Measurements from ENCODE around the gene TYR.
"Not testable (repeated sequence)": the region's sequence is repeated elsewhere in the genome, so short reads cannot be mapped to it uniquely, and the experiment has no call there.

TYR gene

GRCh38 chr11:89295023-89295422 is 117.3 kb downstream of the TYR start:
- not testable (repeated sequence) for H3K4me1 Mint-ChIP-seq (ENCODE audit: low read depth); H3K9me3 Mint-ChIP-seq (ENCODE audit: low read depth); H3K27me3 Mint-ChIP-seq; H3K36me3 Mint-ChIP-seq; H3K27ac Mint-ChIP-seq; H3K4me3 Mint-ChIP-seq

GRCh38 chr11:89303029-89303428 is 125.4 kb downstream of the TYR start:
- not testable (repeated sequence) for H3K27me3 Mint-ChIP-seq; H3K27ac Mint-ChIP-seq; H3K36me3 Mint-ChIP-seq; H3K9me3 Mint-ChIP-seq (ENCODE audit: low read depth); H3K4me1 Mint-ChIP-seq (ENCODE audit: low read depth); H3K4me3 Mint-ChIP-seq

- H3K27me3 Mint-ChIP-seq; H3K4me1 Mint-ChIP-seq (ENCODE audit: low read depth); H3K4me3 Mint-ChIP-seq; H3K27ac Mint-ChIP-seq; H3K9me3 Mint-ChIP-seq (ENCODE audit: low read depth); H3K36me3 Mint-ChIP-seq: not testable (repeated sequence)
These were observed 130.6 kb downstream of the TYR start for GRCh38 chr11:89308272-89308671.

- H3K9me3 Mint-ChIP-seq (ENCODE audit: low read depth); H3K4me3 Mint-ChIP-seq; H3K36me3 Mint-ChIP-seq; H3K27me3 Mint-ChIP-seq; H3K27ac Mint-ChIP-seq; H3K4me1 Mint-ChIP-seq (ENCODE audit: low read depth): not testable (repeated sequence)
These were observed 131.8 kb downstream of the TYR start for GRCh38 chr11:89309321-89309985.

GRCh38 chr11:89310607-89311006 is 132.9 kb downstream of the TYR start:
- not testable (repeated sequence) for H3K27ac Mint-ChIP-seq; H3K9me3 Mint-ChIP-seq (ENCODE audit: low read depth); H3K36me3 Mint-ChIP-seq; H3K4me1 Mint-ChIP-seq (ENCODE audit: low read depth); H3K4me3 Mint-ChIP-seq; H3K27me3 Mint-ChIP-seq

- Mint-ChIP-seq H3K4me3 (no peak overlapping the region), H3K27me3 (no peaks in the 10 kb centered on the region), H3K4me1 (ENCODE audit: low read depth) (no peaks in the 10 kb centered on the region), H3K27ac (no peak overlapping the region), H3K9me3 (ENCODE audit: low read depth) (no peaks in the 10 kb centered on the region), H3K36me3 (no peaks in the 10 kb centered on the region)
These were observed 143.7 kb downstream of the TYR start for GRCh38 chr11:89321401-89321800.

GRCh38 chr11:89327885-89328284 is 150.2 kb downstream of the TYR start:
- Mint-ChIP-seq H3K27ac (no peak overlapping the region), H3K4me3 (no peak overlapping the region), H3K4me1 (ENCODE audit: low read depth) (no peaks in the 10 kb centered on the region), H3K36me3 (no peaks in the 10 kb centered on the region), H3K9me3 (ENCODE audit: low read depth) (no peaks in the 10 kb centered on the region), H3K27me3 (no peaks in the 10 kb centered on the region)

- H3K36me3 Mint-ChIP-seq; H3K9me3 Mint-ChIP-seq (ENCODE audit: low read depth); H3K4me3 Mint-ChIP-seq; H3K27me3 Mint-ChIP-seq; H3K27ac Mint-ChIP-seq; H3K4me1 Mint-ChIP-seq (ENCODE audit: low read depth): not testable (repeated sequence)
These were observed 154.3 kb downstream of the TYR start for GRCh38 chr11:89331940-89332339.

- H3K4me3 Mint-ChIP-seq; H3K27me3 Mint-ChIP-seq; H3K27ac Mint-ChIP-seq; H3K36me3 Mint-ChIP-seq; H3K4me1 Mint-ChIP-seq (ENCODE audit: low read depth); H3K9me3 Mint-ChIP-seq (ENCODE audit: low read depth): not testable (repeated sequence)
These were observed 156.0 kb downstream of the TYR start for GRCh38 chr11:89333704-89334103.

- not testable (repeated sequence) for H3K27me3 Mint-ChIP-seq; H3K4me3 Mint-ChIP-seq; H3K9me3 Mint-ChIP-seq (ENCODE audit: low read depth)
These were observed 159.5 kb downstream of the TYR start for GRCh38 chr11:89337100-89337650.

GRCh38 chr11:89338073-89338472 is 160.4 kb downstream of the TYR start:
- H3K27me3 Mint-ChIP-seq; H3K36me3 Mint-ChIP-seq; H3K4me1 Mint-ChIP-seq (ENCODE audit: low read depth); H3K9me3 Mint-ChIP-seq (ENCODE audit: low read depth); H3K27ac Mint-ChIP-seq; H3K4me3 Mint-ChIP-seq: not testable (repeated sequence)

More at GRCh38 chr11:89337100-89337650, 159.5 kb downstream of the TYR start:
- not testable (repeated sequence) for H3K27ac Mint-ChIP-seq; H3K36me3 Mint-ChIP-seq; H3K4me1 Mint-ChIP-seq (ENCODE audit: low read depth)

GRCh38 chr11:89340450-89340849 is 162.8 kb downstream of the TYR start:
- not testable (repeated sequence) for H3K9me3 Mint-ChIP-seq (ENCODE audit: low read depth); H3K4me3 Mint-ChIP-seq; H3K27ac Mint-ChIP-seq; H3K27me3 Mint-ChIP-seq; H3K36me3 Mint-ChIP-seq; H3K4me1 Mint-ChIP-seq (ENCODE audit: low read depth)

GRCh38 chr11:89342880-89343572 is 165.4 kb downstream of the TYR start:
- H3K27ac Mint-ChIP-seq; H3K4me3 Mint-ChIP-seq; H3K4me1 Mint-ChIP-seq (ENCODE audit: low read depth); H3K9me3 Mint-ChIP-seq (ENCODE audit: low read depth); H3K36me3 Mint-ChIP-seq; H3K27me3 Mint-ChIP-seq: not testable (repeated sequence)

Data from activated naive CD8-positive, alpha-beta T cell (primary cell).